PC-3 (cell line): Measurements from ENCODE around the gene SNX15.

ENCODE experiments used
- EZH2 ChIP-seq: fragments of 300-600 bp; sonication (generic); IDR thresholded peaks from one replicate; pipeline ENCODE4 v1.6.1; 2017; ENCODE audit warnings: antibody characterized with exemption, mild to moderate bottlenecking, low read length; ENCODE audit not compliant: unreplicated experiment
- TF ChIP-seq, protein P1 (sequence below): fragments of 300-600 bp; sonication (generic); conservative IDR thresholded peaks from 2 replicates; pipeline ENCODE4 v1.5.1; 2017; ENCODE audit warnings: antibody characterized with exemption, low read depth, mild to moderate bottlenecking, low read length

DNA sequence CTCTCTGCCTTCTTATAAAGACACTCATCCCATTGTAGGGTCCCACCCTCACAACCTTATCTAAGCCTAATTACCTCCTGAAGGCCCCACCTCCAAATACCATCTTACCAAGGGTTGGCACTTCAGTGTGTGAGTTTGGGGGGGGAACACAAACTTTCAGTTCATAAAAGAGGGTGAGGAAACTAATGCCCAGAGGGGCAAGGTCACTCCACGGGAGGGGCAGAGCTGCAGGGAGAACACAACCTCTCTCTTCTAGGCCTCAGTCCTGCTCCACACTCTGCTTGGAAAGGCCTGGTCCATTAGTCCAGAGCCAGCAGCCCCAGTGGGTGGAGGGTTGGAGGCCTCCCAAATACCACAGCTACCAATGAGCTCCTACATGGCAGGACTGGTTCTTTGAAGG is 27.8 kb upstream of the SNX15 start:
- TF ChIP-seq EZH2 = no peak
- TF ChIP-seq, protein P1, sequence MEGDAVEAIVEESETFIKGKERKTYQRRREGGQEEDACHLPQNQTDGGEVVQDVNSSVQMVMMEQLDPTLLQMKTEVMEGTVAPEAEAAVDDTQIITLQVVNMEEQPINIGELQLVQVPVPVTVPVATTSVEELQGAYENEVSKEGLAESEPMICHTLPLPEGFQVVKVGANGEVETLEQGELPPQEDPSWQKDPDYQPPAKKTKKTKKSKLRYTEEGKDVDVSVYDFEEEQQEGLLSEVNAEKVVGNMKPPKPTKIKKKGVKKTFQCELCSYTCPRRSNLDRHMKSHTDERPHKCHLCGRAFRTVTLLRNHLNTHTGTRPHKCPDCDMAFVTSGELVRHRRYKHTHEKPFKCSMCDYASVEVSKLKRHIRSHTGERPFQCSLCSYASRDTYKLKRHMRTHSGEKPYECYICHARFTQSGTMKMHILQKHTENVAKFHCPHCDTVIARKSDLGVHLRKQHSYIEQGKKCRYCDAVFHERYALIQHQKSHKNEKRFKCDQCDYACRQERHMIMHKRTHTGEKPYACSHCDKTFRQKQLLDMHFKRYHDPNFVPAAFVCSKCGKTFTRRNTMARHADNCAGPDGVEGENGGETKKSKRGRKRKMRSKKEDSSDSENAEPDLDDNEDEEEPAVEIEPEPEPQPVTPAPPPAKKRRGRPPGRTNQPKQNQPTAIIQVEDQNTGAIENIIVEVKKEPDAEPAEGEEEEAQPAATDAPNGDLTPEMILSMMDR = no peak
